Measurements from ENCODE around the gene SSH3.

DNA sequence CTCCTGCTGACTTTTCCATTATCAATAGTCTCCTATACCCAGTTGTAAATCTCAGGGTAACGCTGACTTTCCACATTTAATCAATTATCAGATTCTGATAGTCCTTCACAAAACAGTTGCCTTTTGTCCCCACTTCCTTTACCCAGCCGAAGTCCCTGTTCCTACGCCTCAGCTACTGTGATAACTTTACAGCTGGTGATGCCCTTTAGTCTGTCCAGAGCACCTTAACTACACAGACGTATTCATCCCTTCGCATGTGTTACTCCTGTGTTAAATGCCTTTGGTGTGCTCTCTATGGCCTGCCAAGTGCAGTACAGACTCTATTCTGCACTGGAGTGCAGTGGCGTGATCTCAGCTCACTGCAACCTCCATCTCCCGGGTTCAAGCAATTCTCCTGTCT is 20.2 kb downstream of the SSH3 start:
- TF ChIP-seq, protein P1, sequence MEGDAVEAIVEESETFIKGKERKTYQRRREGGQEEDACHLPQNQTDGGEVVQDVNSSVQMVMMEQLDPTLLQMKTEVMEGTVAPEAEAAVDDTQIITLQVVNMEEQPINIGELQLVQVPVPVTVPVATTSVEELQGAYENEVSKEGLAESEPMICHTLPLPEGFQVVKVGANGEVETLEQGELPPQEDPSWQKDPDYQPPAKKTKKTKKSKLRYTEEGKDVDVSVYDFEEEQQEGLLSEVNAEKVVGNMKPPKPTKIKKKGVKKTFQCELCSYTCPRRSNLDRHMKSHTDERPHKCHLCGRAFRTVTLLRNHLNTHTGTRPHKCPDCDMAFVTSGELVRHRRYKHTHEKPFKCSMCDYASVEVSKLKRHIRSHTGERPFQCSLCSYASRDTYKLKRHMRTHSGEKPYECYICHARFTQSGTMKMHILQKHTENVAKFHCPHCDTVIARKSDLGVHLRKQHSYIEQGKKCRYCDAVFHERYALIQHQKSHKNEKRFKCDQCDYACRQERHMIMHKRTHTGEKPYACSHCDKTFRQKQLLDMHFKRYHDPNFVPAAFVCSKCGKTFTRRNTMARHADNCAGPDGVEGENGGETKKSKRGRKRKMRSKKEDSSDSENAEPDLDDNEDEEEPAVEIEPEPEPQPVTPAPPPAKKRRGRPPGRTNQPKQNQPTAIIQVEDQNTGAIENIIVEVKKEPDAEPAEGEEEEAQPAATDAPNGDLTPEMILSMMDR (conservative IDR thresholded peaks at IDR 0.05 in 1 of 2, IDR thresholded peaks at IDR 0.05 in 1 of 2; ENCODE audit: low read depth in 1 of 2, low read length in 2 of 2) = no peak
- no peak for TF ChIP-seq EZH2 (IDR thresholded peaks at IDR 0.05; ENCODE audit: low read length, missing control alignments)

Measured in fibroblast of lung (primary cell).